Testis (tissue), 3 donors: Measurements from ENCODE around the gene IFNL4. TPM values are rescaled to one million over a fixed set of nuclear protein-coding genes. Genes with fewer than 3 reads are reported as not detected.

Experiments used
- DNase-seq: peaks from one replicate; pipeline ENCODE4 v3.0.0-alpha.2; 2019
- H3K27ac ChIP-seq, 2 donors: fragments of 200-600 bp; sonication (generic); one replicate each; pipeline ENCODE4 v1.5.1; 2019
- H3K27me3 ChIP-seq: fragments of 200-600 bp; sonication (generic); one replicate; pipeline ENCODE4 v1.5.1; 2019
- H3K36me3 ChIP-seq: fragments of 200-600 bp; sonication (generic); one replicate; pipeline ENCODE4 v1.5.1; 2017; ENCODE audit warnings: low read depth; ENCODE audit errors: missing control alignments
- H3K4me1 ChIP-seq: fragments of 200-600 bp; sonication (generic); one replicate; pipeline ENCODE4 v1.5.1; 2019
- H3K4me3 ChIP-seq, 2 donors: fragments of 200-600 bp; sonication (generic); one replicate each; pipeline ENCODE4 v1.5.1; 2017 to 2019
- H3K9me3 ChIP-seq: fragments of 200-600 bp; sonication (generic); one replicate; pipeline ENCODE4 v1.5.1; 2017
- CTCF ChIP-seq, 3 experiments: fragments of 450-650 bp in 2 of 3; fragments of 200-600 bp in 1 of 3; sonication (generic) in 1 of 3; IDR thresholded peaks; one replicate each; pipeline ENCODE4 v1.5.1; 2016 to 2019; ENCODE audit warnings: antibody characterized with exemption in 3 of 3, mild to moderate bottlenecking in 2 of 3, moderate library complexity in 1 of 3
- POLR2A ChIP-seq: fragments of 450-650 bp; IDR thresholded peaks from one replicate; pipeline ENCODE4 v1.6.1; 2017; ENCODE audit warnings: antibody characterized with exemption, mild to moderate bottlenecking, moderate library complexity
- WGBS, 2 donors: methylation state at CpG; one replicate each; pipeline ENCODE4 v1.1.5; 2018; 5-methylcytosine and 5-hydroxymethylcytosine counted together
- intact Hi-C: fragments of 100-400 bp; cut with DNase I; formaldehyde crosslinking; loops from one replicate; pipeline ENCODE4 v1.15.1; 2023; ENCODE audit warnings: low total_unique reads
- polyA plus RNA-seq: library from polyadenylated mRNA; stranded (reverse); fragments of 350-450 nt; fragmentation: Illumina TruSeq; extraction: RNeasy Lipid Tissue Mini Kit (QIAGEN cat#74804); gene quantifications from one replicate; pipeline ENCODE4 v1.2.3, GENCODE V29; 2014; ENCODE audit warnings: low read depth, low replicate concordance; ENCODE audit not compliant: insufficient read depth
- total RNA-seq, 2 donors: library from RNA; depleted of rRNA; stranded (reverse); fragments of >200 nt; gene quantifications; one replicate each; pipeline ENCODE4 v1.2.3, GENCODE V29; 2016

Gene IFNL4
- total and polyA plus RNA-seq, 3 donors from 2014 or later, result not detected

GRCh38 chr19:39203372-39204341, 45.0 kb downstream of the IFNL4 start, which contains the start of gene SYCN:
SYCN (minus strand) TSS chr19:39204263; CDS start chr19:39204254, 9 bp downstream.
- no peaks in the 10 kb centered on the region for H3K36me3 ChIP-seq
- no peaks in the 10 kb centered on the region for H3K4me1 ChIP-seq
- peak; percentile 40 for DNase-seq
- 12 to 23% methylated on average over 13 to 31 of the region's 57 CpGs for WGBS, 2 donors
- H3K9me3 ChIP-seq, result no peaks in the 10 kb centered on the region
- peak within 1 kb of the TSS; percentile 66 to 79 for H3K27ac ChIP-seq
- H3K27me3 ChIP-seq, result no peaks in the 10 kb centered on the region
- intact Hi-C loops, result no loop called here
- TF ChIP-seq CTCF (IDR thresholded peaks at IDR 0.05), result no peak
- no peak for TF ChIP-seq POLR2A
- peak within 1 kb of the TSS; percentile 39 to 73 for H3K4me3 ChIP-seq

GRCh38 chr19:39202998-39203355, 45.7 kb downstream of the IFNL4 start:
- Histone ChIP-seq H3K4me3 (peak overlapping the region in 1 of 2 donors; percentile 73), H3K27me3 (no peaks in the 10 kb centered on the region), H3K9me3 (no peaks in the 10 kb centered on the region), H3K27ac (peak overlapping the region; percentile 66 to 79), H3K36me3 (no peaks in the 10 kb centered on the region), H3K4me1 (no peaks in the 10 kb centered on the region)
- TF ChIP-seq CTCF (IDR thresholded peaks at IDR 0.05) (no peak), POLR2A (no peak)
- DNase-seq, result no peak
- intact Hi-C loops, result no loop called here
- whole genome bisulfite sequencing, 2 donors, result 83 to 100% methylated on average over 1 of the region's 1 CpG

- Histone ChIP-seq H3K27me3 (no peaks in the 10 kb centered on the region), H3K27ac (peak overlapping the region in 1 of 2 donors; percentile 19), H3K36me3 (no peaks in the 10 kb centered on the region), H3K4me3 (no peak overlapping the region), H3K4me1 (peaks cover 3% of the 10 kb centered on the region), H3K9me3 (no peaks in the 10 kb centered on the region)
- intact Hi-C loops, result no loop called here
- 73 to 89% methylated on average over 2 to 3 of the region's 3 CpGs for WGBS, 2 donors
- no peak for DNase-seq
- no peak for TF ChIP-seq CTCF (IDR thresholded peaks at IDR 0.05)
- TF ChIP-seq POLR2A, result no peak
These were observed 47.9 kb downstream of the IFNL4 start for GRCh38 chr19:39200803-39201115.

- intact Hi-C loops, result no loop called here
- no peaks in the 10 kb centered on the region for H3K9me3 ChIP-seq
- no peaks in the 10 kb centered on the region for H3K27me3 ChIP-seq
- no peak overlapping the region for H3K4me3 ChIP-seq
- TF ChIP-seq CTCF (IDR thresholded peaks at IDR 0.05) (no peak), POLR2A (no peak)
- H3K36me3 ChIP-seq, result no peaks in the 10 kb centered on the region
- peak overlapping the region in 1 of 2 donors; percentile 19 for H3K27ac ChIP-seq
- WGBS, 2 donors, result 68 to 78% methylated on average over 16 to 30 of the region's 32 CpGs
- peaks cover 3% of the 10 kb centered on the region for H3K4me1 ChIP-seq
- DNase-seq, result no peak
These were observed 48.4 kb downstream of the IFNL4 start for GRCh38 chr19:39200066-39200802.
